NOMO-1 treated with dmso at 0.1 percent for 144 hours (cell line): ENCODE data around the gene A1BG.

Experiments
- DNase-seq: peaks from one replicate; lab custom pipeline; 2025; ENCODE audit not compliant: unreplicated experiment; lab: John Stamatoyannopoulos, UW

The A1BG gene

GRCh38 chr19:58305065-58305931 lies 48.0 kb downstream of the A1BG start, which contains the start of gene ERVK3-1:
TSS of gene ERVK3-1 (plus strand) at chr19:58305377. CDS start at chr19:58312169, 6,792 bp downstream.
- DNase-seq = peak; percentile 99

GRCh38 chr19:58304748-58305064 lies 48.6 kb downstream of the A1BG start:
- DNase-seq = no peak

- DNase-seq = no peak
Observed at GRCh38 chr19:58304255-58304654, 49.0 kb downstream of the A1BG start.

GRCh38 chr19:58300620-58301019 lies 52.7 kb downstream of the A1BG start:
- no peak for DNase-seq

- no peak for DNase-seq
Observed at GRCh38 chr19:58296104-58296503, 57.2 kb downstream of the A1BG start.
